WTC11 (cell line): ENCODE measurements around the gene PEX5.

Experiments used
- CTCF ChIP-seq: fragments of 200-600 bp; IDR thresholded peaks from 2 replicates; pipeline ENCODE4 v1.8.0; 2022; ENCODE audit warnings: antibody characterized with exemption
- ETV6 ChIP-seq: sonication (generic); formaldehyde crosslinking; IDR thresholded peaks from 2 replicates; pipeline ENCODE4 v1.8.1; 2022; ENCODE audit warnings: mild to moderate bottlenecking, missing genetic modification reagents
- STAT6 ChIP-seq: sonication (generic); formaldehyde crosslinking; conservative IDR thresholded peaks from 2 replicates; pipeline ENCODE4 v1.8.1; 2023; ENCODE audit warnings: mild to moderate bottlenecking, low read depth, missing genetic modification reagents, moderate library complexity

GRCh38 chr12:7171854-7172253 is 17.6 kb upstream of the PEX5 start:
- TF ChIP-seq CTCF, result no peak
- TF ChIP-seq STAT6 (CRISPR knock-in tag), result no peak
- no peak for TF ChIP-seq ETV6
